GM12874 (cell line): Measurements from ENCODE around the gene DIAPH1.

Experiments
- TF ChIP-seq, protein P1 (sequence below): IDR thresholded peaks from 2 replicates; pipeline ENCODE4 v1.5.1; 2011; ENCODE audit warnings: low read depth, mild to moderate bottlenecking, control low read depth, low read length, moderate library complexity; ENCODE audit not compliant: insufficient read depth

DIAPH1 gene

DNA sequence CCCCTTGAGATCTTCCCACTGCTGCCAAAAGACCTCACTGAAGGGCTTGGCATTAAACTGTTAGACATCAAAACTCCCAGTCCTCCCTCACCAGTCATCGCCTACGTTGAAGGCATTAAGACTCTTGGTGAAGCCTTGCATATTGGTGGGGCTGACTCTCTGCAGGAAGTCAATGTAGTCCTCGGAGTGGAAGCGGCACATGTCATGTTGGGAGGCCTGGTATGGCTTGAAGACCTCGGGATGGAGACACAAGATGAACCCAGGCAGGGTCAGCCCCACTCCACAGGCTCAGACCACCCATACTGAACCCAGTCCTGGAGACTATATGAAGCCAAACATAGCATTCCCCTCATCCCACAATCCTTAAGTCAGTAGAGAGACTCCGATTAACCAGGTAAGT lies 15.9 kb upstream of the DIAPH1 start:
- TF ChIP-seq, protein P1, sequence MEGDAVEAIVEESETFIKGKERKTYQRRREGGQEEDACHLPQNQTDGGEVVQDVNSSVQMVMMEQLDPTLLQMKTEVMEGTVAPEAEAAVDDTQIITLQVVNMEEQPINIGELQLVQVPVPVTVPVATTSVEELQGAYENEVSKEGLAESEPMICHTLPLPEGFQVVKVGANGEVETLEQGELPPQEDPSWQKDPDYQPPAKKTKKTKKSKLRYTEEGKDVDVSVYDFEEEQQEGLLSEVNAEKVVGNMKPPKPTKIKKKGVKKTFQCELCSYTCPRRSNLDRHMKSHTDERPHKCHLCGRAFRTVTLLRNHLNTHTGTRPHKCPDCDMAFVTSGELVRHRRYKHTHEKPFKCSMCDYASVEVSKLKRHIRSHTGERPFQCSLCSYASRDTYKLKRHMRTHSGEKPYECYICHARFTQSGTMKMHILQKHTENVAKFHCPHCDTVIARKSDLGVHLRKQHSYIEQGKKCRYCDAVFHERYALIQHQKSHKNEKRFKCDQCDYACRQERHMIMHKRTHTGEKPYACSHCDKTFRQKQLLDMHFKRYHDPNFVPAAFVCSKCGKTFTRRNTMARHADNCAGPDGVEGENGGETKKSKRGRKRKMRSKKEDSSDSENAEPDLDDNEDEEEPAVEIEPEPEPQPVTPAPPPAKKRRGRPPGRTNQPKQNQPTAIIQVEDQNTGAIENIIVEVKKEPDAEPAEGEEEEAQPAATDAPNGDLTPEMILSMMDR, result no peak

DNA sequence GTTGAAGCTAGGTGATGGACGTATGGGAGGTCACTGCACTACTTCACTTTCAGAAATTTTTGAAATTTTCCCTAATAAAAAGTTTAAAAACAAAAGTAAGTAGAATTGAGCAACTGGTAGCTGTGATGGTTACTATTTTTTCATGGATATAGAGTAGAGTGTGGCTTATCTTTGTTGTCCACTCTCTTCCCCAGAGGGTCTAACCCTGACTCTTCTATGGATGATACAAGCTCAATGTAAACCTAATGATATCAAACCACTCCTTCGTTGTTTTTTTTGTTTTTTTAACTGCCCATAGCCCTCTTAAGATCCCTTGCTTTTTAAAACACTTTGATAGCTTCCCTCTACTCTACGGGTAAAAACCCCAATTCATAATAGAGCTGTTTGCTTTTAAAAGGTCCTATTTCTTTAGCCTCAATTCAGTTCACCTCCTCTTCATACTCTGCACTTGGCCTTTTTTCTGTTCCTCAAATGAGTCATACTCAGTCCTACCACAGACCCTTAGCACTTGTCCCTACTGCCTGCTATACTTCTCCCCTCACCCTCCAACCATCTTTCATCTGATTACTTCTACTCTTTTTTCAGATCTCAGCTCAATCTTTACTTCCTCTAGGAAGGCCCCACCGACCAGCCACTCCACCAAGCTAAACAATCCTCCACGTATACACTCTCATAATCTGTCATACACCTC lies 15.2 kb upstream of the DIAPH1 start:
- TF ChIP-seq, protein P1, result no peak

DNA sequence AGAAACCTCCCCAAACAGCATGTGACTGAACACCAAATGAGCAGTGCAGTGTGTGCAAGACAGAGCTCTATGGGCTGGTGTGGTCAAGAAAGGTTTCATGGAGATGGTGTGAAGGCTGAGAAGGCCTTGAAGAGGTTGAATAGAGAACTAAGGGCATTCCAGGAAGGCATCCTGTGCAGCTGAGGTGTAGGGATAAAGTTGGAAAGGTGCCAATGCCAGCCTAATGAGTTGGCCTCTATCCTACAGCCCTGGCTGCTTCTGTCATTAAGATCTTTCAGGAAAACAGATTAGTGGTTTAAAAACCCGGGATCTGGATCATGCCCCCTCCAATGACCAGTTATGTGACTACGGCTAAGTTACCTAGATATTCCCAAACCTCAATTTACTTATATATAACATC lies 13.8 kb upstream of the DIAPH1 start:
- TF ChIP-seq, protein P1, result no peak

DNA sequence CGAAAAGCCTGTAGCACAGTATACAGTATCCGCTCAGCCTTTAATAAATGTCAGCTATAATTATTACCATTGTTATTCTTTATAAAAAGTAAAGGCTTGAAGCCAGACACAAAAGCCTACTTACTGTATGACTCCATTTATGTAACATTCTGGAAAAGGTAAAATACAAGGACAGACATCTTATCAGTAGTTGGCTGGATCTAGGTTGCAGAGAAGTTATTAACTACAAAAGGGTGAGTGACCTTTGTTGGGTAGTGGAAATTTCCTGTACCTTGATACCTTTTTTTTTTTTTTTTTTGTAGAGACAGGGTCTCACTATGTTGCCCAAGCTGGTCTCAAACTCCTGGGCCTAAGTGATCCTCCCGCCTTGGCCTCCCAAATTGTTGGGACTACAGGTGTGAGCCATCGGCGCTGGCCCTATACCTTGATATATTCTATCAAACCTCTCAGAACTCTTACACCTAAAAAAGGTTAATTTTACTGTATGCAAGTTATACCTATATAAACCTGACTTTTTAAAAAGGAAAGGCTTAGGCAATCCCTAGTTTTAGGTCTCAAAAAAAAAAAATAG lies 11.9 kb upstream of the DIAPH1 start:
- TF ChIP-seq, protein P1, result no peak

DNA sequence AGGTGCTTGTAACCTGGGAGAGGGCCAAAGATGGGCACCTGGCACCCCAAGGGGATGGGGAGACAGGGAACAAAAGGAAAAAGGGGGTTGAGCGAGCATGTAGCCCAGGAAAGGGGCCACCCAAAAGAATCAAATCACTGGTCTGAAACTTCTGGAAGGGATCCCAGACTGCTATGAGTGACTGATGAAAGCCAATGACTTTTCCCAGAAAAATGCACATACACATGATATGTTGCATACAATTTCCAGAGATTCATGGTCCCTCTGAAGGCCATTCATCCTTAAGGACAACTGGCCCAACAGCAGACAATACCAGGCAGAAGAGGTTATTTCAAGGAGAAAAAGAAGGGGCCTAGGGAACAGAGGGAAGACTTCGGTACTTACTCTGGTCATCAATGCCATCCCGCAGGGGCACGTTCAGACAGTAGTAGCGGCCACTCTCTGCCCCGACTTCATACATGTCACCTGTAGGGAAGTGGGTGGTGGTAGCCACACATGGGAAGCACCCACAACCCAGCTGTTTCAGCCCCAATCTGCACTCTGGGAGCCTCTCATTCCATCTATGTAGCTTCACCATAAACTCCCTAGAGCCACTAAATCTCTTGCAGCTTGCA lies 9.5 kb upstream of the DIAPH1 start:
- TF ChIP-seq, protein P1, result no peak

DNA sequence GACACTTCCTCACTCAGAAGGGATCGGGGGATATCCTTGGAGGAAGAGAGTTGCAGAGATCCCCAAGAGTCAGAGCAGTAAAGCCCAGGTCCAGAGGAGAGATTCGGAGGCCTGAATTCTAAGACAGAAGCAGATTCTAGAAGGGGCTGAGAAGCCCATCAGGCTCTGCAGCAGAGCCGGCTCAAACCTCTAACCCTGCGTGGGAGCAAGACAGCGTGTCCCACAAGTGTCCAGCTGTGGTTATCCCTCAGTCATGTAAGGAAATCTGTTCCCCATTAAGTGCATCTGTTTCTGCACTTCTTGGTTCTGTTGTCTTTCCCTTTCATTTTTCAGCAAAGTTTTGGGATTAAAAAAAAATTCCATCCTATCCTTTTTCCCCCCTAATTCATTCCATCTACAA lies 4.8 kb upstream of the DIAPH1 start:
- TF ChIP-seq, protein P1, result no peak

DNA sequence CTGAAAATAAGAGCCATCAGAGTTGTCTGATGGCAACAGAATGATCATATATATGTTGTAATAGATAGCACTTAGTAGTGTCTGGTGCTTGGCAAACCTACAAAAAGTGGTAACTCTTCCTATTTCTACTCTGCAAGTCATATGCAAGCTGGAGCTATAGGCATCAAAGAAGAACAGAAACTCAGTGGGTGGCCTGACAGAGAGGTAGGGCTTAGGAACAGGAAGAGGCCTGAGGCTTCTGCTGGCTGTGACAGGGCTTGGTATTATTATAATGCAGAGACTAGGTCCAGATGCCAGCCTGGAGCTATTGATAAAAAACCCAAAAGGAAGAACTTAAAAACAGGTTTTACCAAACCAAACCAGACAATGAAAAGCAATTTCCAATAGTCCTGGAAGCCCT lies 4.4 kb upstream of the DIAPH1 start:
- TF ChIP-seq, protein P1, result no peak
